GM13976 (cell line): Measurements from ENCODE around the gene FDX2.

Experiments used
- DNase-seq: peaks from one replicate; pipeline ENCODE4 v3.0.0; 2012; ENCODE audit warnings: low spot score
- CTCF ChIP-seq: IDR thresholded peaks from 2 replicates; pipeline ENCODE4 v1.5.1; 2012; ENCODE audit warnings: borderline replicate concordance, mild to moderate bottlenecking; ENCODE audit not compliant: insufficient read depth; ENCODE audit errors: extremely low read depth, missing control alignments, control extremely low read depth
- in situ Hi-C: fragments of 300-500 bp; cut with MboI; formaldehyde crosslinking; loops from one replicate; pipeline ENCODE4 v1.12.0; 2022; ENCODE audit warnings: low sequenced_read_pairs, mixed read lengths, inconsistent platforms; ENCODE audit not compliant: unreplicated experiment

FDX2 gene

GRCh38 chr19:10299545-10300458 lies 16.0 kb downstream of the FDX2 start:
- no peak for DNase-seq
- in situ Hi-C loops: no loop called here
- no peak for TF ChIP-seq CTCF

- no peak for TF ChIP-seq CTCF
- in situ Hi-C loops: no loop called here
- no peak for DNase-seq
Measured at GRCh38 chr19:10295847-10296591, 19.8 kb downstream of the FDX2 start.

GRCh38 chr19:10295305-10295846 lies 20.4 kb downstream of the FDX2 start:
- TF ChIP-seq CTCF: no peak
- DNase-seq: peak; percentile 88
- in situ Hi-C loops: no loop called here

- DNase-seq: no peak
- in situ Hi-C loops: no loop called here
- no peak for TF ChIP-seq CTCF
Measured at GRCh38 chr19:10294368-10294697, 21.5 kb downstream of the FDX2 start.

GRCh38 chr19:10293637-10294367 lies 22.0 kb downstream of the FDX2 start:
- in situ Hi-C loops: no loop called here
- TF ChIP-seq CTCF: no peak

More at GRCh38 chr19:10293637-10294367, 22.0 kb downstream of the FDX2 start:
- no peak for DNase-seq
